ENCODE measurements around the gene ING3. TPM values are rescaled to one million over a fixed set of nuclear protein-coding genes. Genes with fewer than 3 reads are reported as not detected.

Gene ING3
- polyA plus RNA-seq (ENCODE audit: insufficient read length in 4 of 4): 10 to 100 TPM; 36.6 to 45.7 (median 38.1) TPM

GRCh38 chr7:120950539-120951308, at the start of gene ING3:
Gene ING3, plus strand, starts transcription at chr7:120950777. Its CDS starts 120 bp downstream, at chr7:120950897.
- DNase-seq (ENCODE audit: low read depth in 4 of 4, low spot score in 2 of 4): peak; percentile 94 to 98 (median 96)

GRCh38 chr7:120915314-120916105, 35.1 kb upstream of the ING3 start:
- no peak for DNase-seq (ENCODE audit: low read depth in 4 of 4, low spot score in 2 of 4)

GRCh38 chr7:120916121-120916520, 34.5 kb upstream of the ING3 start:
- no peak for DNase-seq (ENCODE audit: low read depth in 4 of 4, low spot score in 2 of 4)

GRCh38 chr7:120916538-120916937, 34.0 kb upstream of the ING3 start:
- no peak for DNase-seq (ENCODE audit: low read depth in 4 of 4, low spot score in 2 of 4)

GRCh38 chr7:120919466-120919865, 31.1 kb upstream of the ING3 start:
- no peak for DNase-seq (ENCODE audit: low read depth in 4 of 4, low spot score in 2 of 4)

- no peak for DNase-seq (ENCODE audit: low read depth in 4 of 4, low spot score in 2 of 4)
These were observed 30.5 kb upstream of the ING3 start for GRCh38 chr7:120920034-120920433.

- no peak for DNase-seq (ENCODE audit: low read depth in 4 of 4, low spot score in 2 of 4)
These were observed 29.8 kb upstream of the ING3 start for GRCh38 chr7:120920591-120921274.

- no peak for DNase-seq (ENCODE audit: low read depth in 4 of 4, low spot score in 2 of 4)
These were observed 25.7 kb upstream of the ING3 start for GRCh38 chr7:120924837-120925236.

- no peak for DNase-seq (ENCODE audit: low read depth in 4 of 4, low spot score in 2 of 4)
These were observed 25.2 kb upstream of the ING3 start for GRCh38 chr7:120925392-120925791.

- no peak for DNase-seq (ENCODE audit: low read depth in 4 of 4, low spot score in 2 of 4)
These were observed 23.6 kb upstream of the ING3 start for GRCh38 chr7:120926943-120927346.

- no peak for DNase-seq (ENCODE audit: low read depth in 4 of 4, low spot score in 2 of 4)
These were observed 23.0 kb upstream of the ING3 start for GRCh38 chr7:120927454-120928103.

- no peak for DNase-seq (ENCODE audit: low read depth in 4 of 4, low spot score in 2 of 4)
These were observed 19.3 kb upstream of the ING3 start for GRCh38 chr7:120931243-120931642.

GRCh38 chr7:120933475-120933874, 17.1 kb upstream of the ING3 start:
- no peak for DNase-seq (ENCODE audit: low read depth in 4 of 4, low spot score in 2 of 4)

- no peak for DNase-seq (ENCODE audit: low read depth in 4 of 4, low spot score in 2 of 4)
These were observed 11.2 kb upstream of the ING3 start for GRCh38 chr7:120939345-120939744.

GRCh38 chr7:120941064-120941463, 9.5 kb upstream of the ING3 start:
- DNase-seq (ENCODE audit: low read depth in 4 of 4, low spot score in 2 of 4): no peak

- no peak for DNase-seq (ENCODE audit: low read depth in 4 of 4, low spot score in 2 of 4)
These were observed 8.7 kb upstream of the ING3 start for GRCh38 chr7:120941856-120942255.

GRCh38 chr7:120942861-120943260, 7.7 kb upstream of the ING3 start:
- DNase-seq (ENCODE audit: low read depth in 4 of 4, low spot score in 2 of 4): no peak

- no peak for DNase-seq (ENCODE audit: low read depth in 4 of 4, low spot score in 2 of 4)
These were observed 5.6 kb upstream of the ING3 start for GRCh38 chr7:120944826-120945562.

GRCh38 chr7:120947980-120948379, 2.6 kb upstream of the ING3 start:
- DNase-seq (ENCODE audit: low read depth in 4 of 4, low spot score in 2 of 4): no peak

GRCh38 chr7:120949393-120949911, 1.1 kb upstream of the ING3 start:
- DNase-seq (ENCODE audit: low read depth in 4 of 4, low spot score in 2 of 4): no peak

Measured in left renal cortex interstitium (tissue), 4 donors.